Activated CD4-positive, CD25-positive, alpha-beta regulatory T cell (primary cell): ENCODE results near the gene XRN2.

Experiments used
- DNase-seq, 4 experiments: peaks; one replicate each; lab custom pipeline; 2025; lab: John Stamatoyannopoulos, UW

XRN2 gene, protein sequence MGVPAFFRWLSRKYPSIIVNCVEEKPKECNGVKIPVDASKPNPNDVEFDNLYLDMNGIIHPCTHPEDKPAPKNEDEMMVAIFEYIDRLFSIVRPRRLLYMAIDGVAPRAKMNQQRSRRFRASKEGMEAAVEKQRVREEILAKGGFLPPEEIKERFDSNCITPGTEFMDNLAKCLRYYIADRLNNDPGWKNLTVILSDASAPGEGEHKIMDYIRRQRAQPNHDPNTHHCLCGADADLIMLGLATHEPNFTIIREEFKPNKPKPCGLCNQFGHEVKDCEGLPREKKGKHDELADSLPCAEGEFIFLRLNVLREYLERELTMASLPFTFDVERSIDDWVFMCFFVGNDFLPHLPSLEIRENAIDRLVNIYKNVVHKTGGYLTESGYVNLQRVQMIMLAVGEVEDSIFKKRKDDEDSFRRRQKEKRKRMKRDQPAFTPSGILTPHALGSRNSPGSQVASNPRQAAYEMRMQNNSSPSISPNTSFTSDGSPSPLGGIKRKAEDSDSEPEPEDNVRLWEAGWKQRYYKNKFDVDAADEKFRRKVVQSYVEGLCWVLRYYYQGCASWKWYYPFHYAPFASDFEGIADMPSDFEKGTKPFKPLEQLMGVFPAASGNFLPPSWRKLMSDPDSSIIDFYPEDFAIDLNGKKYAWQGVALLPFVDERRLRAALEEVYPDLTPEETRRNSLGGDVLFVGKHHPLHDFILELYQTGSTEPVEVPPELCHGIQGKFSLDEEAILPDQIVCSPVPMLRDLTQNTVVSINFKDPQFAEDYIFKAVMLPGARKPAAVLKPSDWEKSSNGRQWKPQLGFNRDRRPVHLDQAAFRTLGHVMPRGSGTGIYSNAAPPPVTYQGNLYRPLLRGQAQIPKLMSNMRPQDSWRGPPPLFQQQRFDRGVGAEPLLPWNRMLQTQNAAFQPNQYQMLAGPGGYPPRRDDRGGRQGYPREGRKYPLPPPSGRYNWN

DNA sequence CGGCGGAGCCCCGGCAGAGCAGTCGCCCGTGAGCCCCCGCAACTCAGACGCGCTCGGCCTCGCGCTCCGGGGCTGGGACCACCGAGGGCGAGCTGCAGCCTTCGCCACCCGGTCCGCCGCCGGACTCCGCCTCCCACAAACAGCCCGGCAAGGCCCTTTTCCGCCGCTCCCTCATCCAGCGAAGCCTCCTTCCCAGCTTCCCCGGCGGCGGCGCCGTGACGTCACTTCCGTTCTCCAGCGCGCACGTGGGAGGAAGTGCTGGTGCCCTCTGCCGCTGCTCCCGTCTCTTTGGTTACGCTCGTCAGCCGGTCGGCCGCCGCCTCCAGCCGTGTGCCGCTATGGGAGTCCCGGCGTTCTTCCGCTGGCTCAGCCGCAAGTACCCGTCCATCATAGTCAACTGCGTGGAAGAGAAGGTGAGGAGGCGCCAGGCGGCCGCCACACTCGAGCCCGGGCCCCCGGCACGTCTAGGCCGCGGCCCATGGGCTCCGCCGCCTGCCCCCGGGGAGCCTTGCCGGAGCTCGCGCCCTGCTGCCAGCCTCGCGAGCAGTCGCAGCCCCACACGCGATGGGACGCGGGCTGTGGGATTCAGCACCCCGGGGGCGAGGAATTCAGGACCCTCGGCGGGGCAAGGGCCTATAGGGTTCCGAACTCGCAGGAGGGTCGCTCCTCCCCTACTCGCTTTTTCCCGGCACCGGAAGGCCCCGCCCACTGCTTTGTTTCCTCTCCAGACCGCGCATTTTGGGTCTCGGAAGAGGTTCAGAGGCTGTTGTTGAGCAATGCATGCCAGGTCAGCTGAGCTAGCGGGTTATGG is at the start of gene XRN2:
XRN2 (plus strand) TSS at position 271 of the 811 bp plus-strand sequence; CDS start at position 339, 68 bp downstream.
- DNase-seq = peak; percentile 86 to 93 (median 89)

DNA sequence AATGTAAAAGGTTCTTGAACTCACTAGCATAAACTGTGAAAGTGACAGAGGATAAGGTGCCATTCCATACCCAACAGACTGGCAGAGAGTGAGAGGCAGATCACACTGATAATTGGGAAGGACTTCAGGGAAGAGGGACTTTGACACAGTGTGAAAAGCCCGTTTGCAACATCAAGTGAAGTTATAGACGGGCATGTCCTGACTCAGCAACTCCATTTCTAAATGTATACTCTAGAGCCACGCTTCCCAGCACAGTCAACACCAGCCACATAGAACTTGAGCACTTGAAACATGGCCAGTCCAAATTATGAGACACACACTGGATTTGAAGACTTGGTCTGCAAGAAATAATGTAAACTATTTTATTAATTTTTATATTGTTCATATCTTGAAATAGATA is 45.9 kb upstream of the XRN2 start:
- no peak for DNase-seq

DNA sequence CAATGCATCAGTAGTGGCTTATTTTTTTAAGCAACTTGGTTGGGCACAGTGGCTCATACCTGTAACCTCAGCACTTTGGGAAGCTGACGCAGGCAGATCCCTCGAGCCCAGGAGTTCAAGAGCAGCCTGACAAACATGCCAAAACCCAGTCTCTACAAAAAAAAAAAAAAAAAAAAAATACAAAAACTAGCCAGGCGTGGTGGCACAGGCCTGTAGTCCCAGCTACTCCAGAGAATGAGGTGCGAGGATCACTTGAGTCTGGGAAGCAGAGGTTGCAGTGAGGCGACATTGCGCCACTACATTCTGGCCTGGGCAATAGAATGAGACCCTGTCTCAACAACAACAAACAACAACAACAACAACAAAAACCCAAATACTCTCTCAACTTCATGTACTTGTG is 44.7 kb upstream of the XRN2 start:
- no peak for DNase-seq

DNA sequence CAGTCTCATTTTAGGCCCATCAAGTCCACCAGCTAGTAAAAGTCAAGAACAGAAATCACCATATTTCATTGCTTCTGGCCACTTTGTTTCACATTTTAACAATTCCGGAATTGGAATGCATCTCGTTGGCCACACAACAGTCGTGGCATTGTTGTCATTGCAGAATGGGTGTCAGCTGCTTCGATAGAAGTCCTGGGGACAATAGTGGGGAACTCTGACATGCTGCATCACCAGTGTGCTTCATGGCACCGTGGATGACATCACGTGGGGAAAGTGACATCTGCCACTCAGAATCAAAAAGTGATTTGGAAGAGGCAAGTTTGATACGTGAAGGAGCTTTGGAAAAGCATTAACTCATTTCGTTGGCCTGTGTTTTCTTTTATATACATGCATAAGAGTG is 43.8 kb upstream of the XRN2 start:
- DNase-seq = no peak

DNA sequence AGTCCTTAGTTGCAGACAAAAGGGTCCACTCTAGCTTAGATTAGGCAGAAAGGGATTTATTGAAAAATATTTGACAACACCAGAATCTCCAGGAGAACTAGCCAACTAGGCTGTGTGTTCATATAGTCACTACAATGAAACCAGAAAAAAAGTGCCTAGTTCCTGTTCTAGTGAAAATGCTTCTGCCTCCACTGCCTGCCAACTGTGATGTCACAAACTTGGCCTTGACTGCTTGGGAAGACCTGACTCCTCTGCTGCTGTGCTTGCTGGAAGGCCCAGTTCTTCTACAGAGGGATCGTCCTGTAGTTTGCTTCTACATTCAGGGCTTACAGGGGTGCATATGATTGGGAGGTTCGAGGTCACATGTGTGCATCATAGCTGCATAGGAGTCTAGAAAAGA is 40.3 kb upstream of the XRN2 start:
- no peak for DNase-seq

DNA sequence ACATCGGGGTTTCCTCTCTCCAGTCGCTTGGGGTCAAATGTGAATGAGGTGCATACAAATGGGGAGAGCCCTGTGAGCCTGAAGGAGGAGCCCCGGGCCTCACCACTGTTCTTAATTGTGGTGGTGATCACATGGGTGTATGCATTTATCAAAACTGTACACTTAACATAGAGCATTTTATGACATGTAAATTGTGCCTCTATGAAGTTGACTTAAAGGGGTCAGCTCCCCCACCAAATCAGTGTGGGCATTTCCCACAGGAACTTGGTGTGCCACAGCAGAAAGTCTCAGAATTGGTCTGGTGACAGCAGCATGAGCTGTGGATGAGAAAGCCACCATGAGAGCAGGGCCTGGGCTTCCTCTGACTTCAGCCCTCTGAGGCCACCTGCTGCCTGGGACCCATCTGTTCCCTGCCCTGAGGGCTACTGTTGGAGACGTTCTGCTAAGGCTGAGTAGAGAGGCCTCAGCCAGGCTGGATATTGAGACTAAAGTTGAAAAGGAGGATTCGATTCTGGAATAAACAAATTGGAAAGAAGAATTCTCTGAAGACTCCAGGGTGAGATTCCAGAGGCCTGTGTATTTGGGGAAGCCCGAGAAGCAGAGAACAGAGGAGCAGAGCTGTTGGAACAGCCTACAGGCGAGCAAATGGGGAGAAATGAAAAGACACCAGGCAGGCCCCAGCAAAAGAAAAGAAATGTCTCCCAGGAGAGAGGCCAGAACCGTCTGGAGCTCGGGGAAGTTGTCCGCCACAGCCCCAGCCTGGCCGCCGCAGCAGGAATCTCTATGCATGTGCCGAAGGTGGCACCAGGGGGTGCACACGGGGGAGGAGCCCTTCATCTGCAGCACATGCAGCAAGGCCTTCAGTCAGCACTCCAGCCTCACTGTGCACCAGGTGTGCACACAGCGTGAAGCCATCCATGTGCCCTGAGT is 37.6 kb upstream of the XRN2 start:
- no peak for DNase-seq

DNA sequence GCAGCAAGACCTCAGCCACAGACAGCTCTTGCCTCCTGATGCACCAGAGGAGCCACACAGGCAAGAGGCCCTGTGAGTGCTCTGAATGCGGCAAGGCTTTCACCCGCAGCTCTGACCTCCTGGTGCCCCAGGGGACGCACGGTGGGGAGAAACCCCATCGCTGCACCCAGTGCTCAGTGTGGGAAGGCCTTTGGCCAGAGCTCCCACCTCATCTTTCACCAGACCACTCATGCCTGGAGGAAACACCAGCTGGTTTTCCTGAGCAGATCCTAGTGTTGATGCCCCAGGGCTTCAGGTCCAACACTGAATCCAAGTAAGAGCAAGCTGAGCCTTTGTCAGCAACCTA is 37.0 kb upstream of the XRN2 start:
- no peak for DNase-seq

DNA sequence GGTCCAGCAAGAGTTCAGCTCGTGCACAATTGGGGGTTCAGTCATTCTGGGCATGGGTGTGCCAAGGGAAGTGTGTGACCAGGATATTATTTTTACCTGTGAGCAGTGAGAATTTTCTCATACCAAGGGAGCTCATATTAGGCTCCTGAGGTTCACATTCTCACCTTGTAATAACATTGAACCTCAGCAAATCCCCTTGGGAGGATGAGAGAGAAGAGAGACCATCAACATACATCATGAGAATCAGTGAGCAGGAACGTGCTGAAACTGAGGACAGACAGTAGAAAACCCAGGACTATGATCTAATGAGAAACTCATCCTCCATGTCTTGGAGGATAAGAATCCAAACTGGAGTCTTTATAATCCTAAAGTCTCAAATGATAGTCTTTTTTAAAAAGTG is 33.4 kb upstream of the XRN2 start:
- DNase-seq = no peak

DNA sequence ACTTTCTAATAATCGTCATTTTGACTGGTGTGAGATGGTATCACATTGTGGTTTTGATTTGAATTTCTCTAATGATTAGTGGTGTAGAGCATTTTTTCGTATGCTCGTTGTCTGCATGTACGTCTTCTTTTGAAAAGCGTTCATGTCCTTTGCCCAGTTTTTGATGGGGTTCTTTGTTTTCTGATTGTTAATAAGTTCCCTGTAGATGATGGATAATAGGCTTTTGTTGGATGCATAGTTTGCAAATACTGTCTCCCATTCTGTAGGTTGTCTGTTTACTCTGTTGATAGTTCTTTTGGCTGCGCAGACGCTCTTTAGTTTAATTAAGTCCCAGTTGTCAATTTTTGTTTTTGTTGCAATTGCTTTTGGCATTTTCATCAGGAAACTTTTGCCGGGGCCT is 32.3 kb upstream of the XRN2 start:
- DNase-seq = no peak

DNA sequence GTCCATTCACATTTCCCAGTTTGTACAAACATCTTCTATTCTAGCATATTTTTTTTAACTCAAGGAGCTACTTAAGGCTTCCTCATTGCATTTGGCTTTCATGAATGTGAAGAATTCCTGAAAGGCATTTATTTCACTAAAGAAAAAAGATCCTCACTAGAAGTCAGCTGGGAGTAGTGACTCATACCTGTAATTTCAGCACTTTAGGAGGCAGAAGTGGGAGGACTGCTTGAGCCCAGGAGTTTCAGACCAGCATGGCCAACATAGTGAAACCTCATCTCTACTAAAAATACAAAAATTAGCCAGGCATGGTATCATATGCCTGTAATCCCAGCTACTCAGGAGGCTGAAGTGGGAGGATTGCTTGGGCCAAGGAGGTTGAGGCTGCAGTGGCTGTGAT is 30.9 kb upstream of the XRN2 start:
- DNase-seq = no peak

DNA sequence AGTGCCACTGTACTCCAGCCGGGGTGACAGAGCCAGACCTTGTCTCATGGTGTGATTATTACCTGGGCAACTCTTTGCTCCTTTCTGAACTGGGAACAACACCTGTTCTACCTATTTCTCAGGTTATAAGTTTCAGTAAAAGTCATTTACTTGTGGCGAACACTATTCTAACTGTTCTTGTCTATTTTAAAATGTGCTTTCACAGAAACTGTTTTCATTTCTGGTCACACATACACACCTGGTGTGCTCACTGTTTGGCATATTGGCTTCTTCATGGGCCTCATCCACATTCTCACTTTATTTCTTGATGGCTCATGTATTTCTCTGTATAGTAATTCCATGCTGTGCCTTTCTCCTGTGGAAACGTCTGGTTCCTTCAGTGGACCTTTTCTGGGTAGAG is 30.5 kb upstream of the XRN2 start:
- DNase-seq = no peak

DNA sequence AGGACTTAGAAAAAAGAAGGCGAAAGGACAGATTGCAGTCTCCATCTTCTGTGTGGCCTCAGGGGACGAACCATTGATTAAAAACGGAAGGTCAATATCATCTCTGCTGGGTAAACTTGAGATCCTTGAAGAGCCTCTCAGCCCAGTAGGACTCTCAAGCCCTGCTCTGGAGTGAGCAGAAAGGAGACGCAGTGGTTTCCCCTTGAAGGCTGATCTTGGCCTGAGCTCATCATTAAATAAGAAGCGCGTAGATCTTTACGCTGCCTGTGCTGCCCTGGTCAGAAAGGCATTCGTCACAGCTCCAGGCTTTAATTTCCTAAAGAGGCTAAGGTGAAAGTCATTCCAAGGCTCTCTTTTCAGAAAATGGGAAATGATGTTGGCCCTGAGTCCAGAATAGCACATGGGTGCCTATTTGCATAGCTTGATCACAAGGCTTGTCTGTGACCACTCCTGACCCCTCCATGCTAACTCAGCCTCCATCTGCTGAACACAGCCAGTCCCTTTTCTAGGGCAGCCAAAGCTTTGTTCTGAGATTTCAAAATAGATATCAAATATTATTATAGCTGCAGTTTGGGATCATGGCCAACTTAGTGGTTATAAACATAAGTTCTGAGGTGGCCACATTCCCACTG is 29.3 kb upstream of the XRN2 start:
- no peak for DNase-seq

DNA sequence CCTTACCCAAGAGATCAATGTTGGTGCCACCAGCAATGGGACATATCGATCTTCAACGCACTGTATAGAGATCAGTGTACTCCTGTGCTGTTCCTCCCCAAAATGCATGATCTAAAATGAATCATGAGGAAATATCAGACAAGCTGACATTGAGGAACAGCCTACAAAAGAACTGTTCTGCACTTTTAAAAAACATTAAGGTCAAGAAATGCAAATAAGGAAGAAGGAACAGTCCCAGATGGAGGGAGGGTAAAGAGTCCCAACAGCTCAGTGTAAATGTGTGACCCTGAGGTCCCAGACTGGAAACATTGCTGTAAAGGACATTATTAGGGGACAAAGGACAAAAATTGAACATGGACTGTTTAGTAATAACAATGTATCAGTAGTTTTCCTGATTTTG is 24.3 kb upstream of the XRN2 start:
- DNase-seq = no peak

DNA sequence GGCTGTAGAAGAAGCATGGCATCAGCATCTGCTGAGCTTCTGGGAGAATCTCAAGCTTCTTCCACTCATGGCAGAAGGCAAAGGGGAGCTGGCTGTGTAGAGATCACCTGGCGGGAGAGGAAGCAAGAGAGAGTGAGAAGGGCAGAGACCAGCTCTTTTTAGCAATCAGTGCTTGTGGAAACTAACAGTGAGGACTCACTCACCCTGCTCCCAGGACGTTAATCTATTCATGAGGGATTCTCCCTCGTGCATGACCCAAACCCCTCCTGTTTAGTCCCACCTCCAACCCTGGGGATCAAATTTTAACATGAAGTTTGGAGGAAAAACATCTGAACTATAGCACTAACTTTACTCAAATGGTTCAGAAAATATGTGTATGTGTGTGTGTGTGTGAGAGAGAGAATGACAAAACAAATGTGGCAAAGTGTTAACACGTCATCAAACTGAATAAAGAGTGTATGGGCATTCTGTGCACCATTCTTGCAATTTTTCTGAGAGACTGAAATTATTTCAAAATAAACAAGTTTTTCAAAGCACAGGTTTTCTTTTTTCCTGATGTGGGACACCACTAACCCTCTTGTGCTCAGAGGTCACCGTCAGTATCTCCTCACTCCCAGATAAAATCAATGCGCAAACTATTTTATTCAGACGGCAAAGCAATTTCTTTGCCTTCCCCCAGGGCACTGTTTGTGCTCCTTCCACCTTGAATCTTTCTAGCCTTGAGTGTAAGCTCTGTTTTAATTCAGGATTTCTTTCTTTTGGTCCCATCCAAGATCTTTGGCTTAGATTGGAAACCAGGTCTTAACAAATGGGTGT is 23.2 kb upstream of the XRN2 start:
- DNase-seq = no peak

DNA sequence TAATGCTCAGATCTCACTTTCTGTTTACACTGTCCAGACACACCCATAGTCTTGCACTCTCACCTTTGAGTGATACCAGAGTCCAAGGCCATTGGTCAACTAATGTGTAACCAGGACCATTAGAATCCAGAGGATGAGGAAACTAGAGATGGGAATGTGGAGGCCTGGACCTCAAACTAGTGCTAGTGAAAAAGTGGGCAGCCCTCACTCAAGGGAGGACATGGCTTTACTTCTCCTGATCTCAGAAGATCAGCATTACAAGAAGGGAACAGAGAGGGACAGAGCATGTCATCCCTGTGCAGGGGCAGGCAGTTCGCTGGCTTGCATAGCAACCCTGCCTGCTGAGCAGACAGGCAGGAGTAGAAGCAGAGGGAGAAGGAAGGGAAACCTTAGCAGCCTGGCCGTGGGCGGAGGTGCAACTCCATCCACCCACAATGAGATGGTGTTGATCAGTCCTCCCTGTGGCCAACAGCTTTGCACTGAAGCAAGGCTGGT is 22.6 kb upstream of the XRN2 start:
- no peak for DNase-seq

DNA sequence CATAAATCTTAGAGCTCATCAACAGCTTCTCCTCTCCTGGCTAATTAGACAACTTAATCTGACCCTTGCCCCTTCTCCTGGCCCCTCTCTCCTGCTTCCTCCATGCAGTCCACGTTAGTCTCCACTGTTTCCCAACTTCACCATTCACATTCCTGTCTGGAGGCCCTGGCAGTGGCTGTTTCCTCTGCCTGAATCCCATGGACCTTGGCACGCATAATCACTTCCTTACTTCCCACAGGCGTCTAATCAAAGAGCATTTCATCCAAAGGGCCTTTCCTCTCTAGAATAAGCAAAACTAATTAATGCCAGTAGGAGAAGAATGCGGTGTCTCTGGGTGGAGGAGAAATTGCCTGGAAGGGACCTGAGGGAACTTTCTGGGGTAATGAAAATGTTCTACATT is 16.4 kb upstream of the XRN2 start:
- DNase-seq = no peak

DNA sequence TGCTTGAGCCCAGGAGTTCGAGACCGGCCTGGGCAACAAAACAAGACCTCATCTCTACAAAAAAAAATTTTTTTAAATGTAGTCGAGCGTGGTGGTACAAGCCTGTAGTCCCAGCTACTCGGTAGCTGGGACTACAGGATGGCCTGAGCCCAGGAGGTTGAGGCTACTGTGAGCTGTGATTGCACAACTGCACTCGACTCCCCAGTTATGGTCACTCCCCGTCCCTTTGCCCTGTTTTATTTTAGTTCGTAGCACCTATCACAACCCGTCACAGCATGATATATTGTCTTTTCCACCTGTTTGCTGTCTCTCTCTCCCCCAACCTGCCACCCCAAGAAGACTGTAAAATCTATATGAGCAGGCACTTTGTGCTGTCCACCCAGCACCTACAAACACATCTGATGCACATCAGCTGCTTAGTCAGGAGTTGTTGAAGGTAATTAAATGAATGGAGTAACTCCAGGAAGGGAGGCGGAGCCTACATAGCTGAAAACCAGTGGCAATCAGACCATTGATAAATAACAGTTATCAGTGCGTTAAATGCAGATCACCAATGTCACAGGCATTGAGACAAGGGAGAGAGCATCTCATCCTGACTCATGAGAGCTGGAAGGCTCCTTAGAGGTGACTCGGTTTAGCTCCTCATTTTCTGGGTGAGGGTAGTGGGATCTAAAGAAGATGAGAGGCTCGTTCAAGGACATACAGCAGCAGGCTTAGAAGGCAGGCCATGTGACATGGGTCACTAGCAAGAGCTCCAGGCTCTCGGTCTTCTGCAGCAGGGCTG is 14.4 kb upstream of the XRN2 start:
- no peak for DNase-seq

DNA sequence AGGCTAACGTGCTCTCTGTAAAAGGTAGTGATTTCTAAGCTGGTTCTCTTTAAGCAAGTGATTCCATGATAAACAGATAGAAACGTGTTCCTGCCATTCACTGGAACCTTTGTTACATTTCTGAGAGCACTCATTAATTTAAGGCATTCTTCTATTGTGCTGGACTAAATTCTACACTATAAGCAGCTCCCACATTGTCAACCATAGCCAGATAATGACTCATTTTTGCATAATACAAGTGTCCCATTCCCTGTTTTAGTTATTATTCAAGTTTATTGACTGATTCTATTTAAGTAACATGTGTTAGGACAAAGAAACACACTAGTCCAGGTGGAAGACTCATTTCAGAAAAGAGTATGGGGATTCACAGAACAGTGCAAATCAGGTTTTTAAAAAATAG is 13.5 kb upstream of the XRN2 start:
- DNase-seq = no peak

DNA sequence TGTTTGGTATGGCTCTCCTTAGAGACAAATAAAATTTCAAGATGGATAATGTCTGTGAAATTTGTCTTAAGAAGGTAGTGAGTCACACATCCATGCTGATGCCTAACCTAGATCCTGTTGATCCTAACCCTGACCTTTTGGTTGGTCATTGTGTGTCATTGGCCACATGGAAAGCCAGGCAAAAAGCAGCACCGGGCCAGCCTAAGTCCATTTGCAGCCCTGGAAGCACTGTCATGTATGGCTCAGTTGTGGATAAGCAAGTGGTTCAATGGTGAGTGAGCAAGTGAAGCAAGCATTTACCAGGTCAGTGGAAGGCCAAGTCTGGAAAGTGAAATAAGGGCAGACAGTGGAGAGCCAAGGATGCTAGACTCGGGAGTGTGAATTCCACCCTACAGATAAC is 12.1 kb upstream of the XRN2 start:
- DNase-seq = no peak
